ENCODE data around the gene KIF26B. TPM values are rescaled to one million over a fixed set of nuclear protein-coding genes. Genes with fewer than 3 reads are reported as not detected.

The KIF26B gene
- total and polyA plus RNA-seq, 2 of the 4 experiments (the other 2 are of a cell fraction) = 0.53 to 0.54 TPM

DNA sequence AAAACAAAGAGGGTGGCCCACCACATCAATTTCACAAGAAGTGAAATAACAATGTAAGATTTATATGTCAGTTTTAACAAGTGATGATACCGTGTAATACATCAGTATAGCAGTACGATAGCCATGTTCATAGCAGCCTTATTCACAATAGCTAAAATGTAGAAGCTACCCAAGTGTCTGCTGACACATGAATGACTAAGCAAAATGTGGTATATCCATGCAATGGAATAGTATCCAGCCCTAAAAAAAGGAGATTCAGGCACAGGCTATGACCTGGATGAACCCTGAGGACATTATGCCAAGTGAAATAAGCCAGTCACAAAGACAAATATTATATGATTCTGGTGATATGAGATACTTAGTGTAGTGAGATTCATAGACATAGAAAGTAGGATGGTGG is 18.0 kb downstream of the KIF26B start:
- H3K4me2 ChIP-seq (ENCODE audit: low read depth, low read length) = no peak overlapping the region
- H2AK9ac ChIP-seq (replicated peaks; ENCODE audit: low read depth, low read length, poor library complexity) = no peak overlapping the region
- H3K4ac ChIP-seq (ENCODE audit: low read depth, low read length) = no peak overlapping the region
- no peak overlapping the region for H4K8ac ChIP-seq (ENCODE audit: low read depth in 2 of 2, low read length in 2 of 2)
- H3K4me3 ChIP-seq (ENCODE audit: insufficient read depth, low read depth, low read length) = no peak overlapping the region
- no peak overlapping the region for H4K91ac ChIP-seq (ENCODE audit: insufficient read depth, low read depth, low read length)
- ChIA-PET CTCF (interaction anchor here (0.9 kb wide), 1 partner anchor 17 kb away, joined by 3 read pairs; no protein-coding TSS in a partner anchor), POLR2A (ENCODE audit: unreplicated experiment) (no interaction called here)
- no peak overlapping the region for H3K56ac ChIP-seq (ENCODE audit: extremely low read depth, insufficient read depth, low read length)
- H4K5ac ChIP-seq (ENCODE audit: low read depth, low read length) = no peak overlapping the region
- no CpG with 5 or more reads among the region's 2 CpGs for WGBS, 2 experiments (ENCODE audit: extremely low coverage in 2 of 2, insufficient read length in 1 of 2)
- H2BK20ac ChIP-seq (ENCODE audit: low read depth, low read length) = no peak overlapping the region
- H3K79me1 ChIP-seq (ENCODE audit: low read depth in 1 of 2, low read length in 2 of 2) = peaks cover 0 to 1% of the 10 kb centered on the region in 2 experiments; a peak in 1 of 4 replicates
- DNase-seq (no peak), ATAC-seq (ENCODE audit: low read depth) (no peak)
- no peak overlapping the region for H2AK5ac ChIP-seq (ENCODE audit: low read depth, low read length)
- TF ChIP-seq NFE2L2 (IDR thresholded peaks at IDR 0.05; ENCODE audit: low read depth, low read length) = peak; percentile 52
- TF ChIP-seq RAD21 (IDR thresholded peaks at IDR 0.05; ENCODE audit: low read length) = no peak
- H3K9me1 ChIP-seq (ENCODE audit: insufficient read depth, low read length) = no peaks in the 10 kb centered on the region
- intact Hi-C loops (cut with micrococcal nuclease) (no loop called here), in situ Hi-C loops (cut with MboI; ENCODE audit: low sequenced_read_pairs) (loop anchor here (25.0 kb wide), 1 partner anchor 1514 kb away; no protein-coding TSS in a partner anchor), dilution Hi-C loops (cut with HindIII; ENCODE audit: low sequenced_read_pairs, unreplicated experiment) (no loop called here)
- H2BK120ac ChIP-seq (ENCODE audit: low read depth, low read length) = no peak overlapping the region
- H2BK15ac ChIP-seq (ENCODE audit: low read depth, low read length) = no peak overlapping the region
- no peak overlapping the region for H3K9ac ChIP-seq (ENCODE audit: low read depth, low read length)
- H2AFZ ChIP-seq (replicated peaks; ENCODE audit: low read length, poor library complexity) = no peak overlapping the region
- H2BK5ac ChIP-seq (ENCODE audit: low read depth, low read length, poor library complexity, severe bottlenecking) = no peak overlapping the region
- no peaks in the 10 kb centered on the region for H3K4me1 ChIP-seq (ENCODE audit: control insufficient read depth, insufficient read depth, low read length)
- H3K27ac ChIP-seq (ENCODE audit: insufficient read depth, low read length) = no peak overlapping the region
- no TSS peak for BruUV-seq (replicated peaks)
- no peaks in the 10 kb centered on the region; the same call in 1 of the 2 replicates for H3K9me3 ChIP-seq (ENCODE audit: control insufficient read depth, insufficient read depth, low read length)
- H3K14ac ChIP-seq (replicated peaks; ENCODE audit: low read depth, low read length) = no peak overlapping the region
- H3K23ac ChIP-seq (ENCODE audit: low read depth, low read length) = no peak overlapping the region
- no peaks in the 10 kb centered on the region for H3K27me3 ChIP-seq (ENCODE audit: control insufficient read depth, insufficient read depth, low read length)
- no peaks in the 10 kb centered on the region for H4K20me1 ChIP-seq (ENCODE audit: insufficient read depth, low read length)
- H3K36me3 ChIP-seq (ENCODE audit: control insufficient read depth, insufficient read depth, low read length) = peaks cover 5% of the 10 kb centered on the region
- H3K18ac ChIP-seq (ENCODE audit: low read depth, low read length) = no peak overlapping the region

All from IMR-90 (cell line).